HG02678 (cell line): ENCODE measurements around the gene SFTPA2.
"Not testable (repeated sequence)": the region's sequence is repeated elsewhere in the genome, so short reads cannot be mapped to it uniquely, and the experiment has no call there.

ENCODE experiments used
- ATAC-seq: cut with Tn5 transposase; IDR thresholded peaks from one replicate; pipeline ENCODE4 v1.9.1; 2021; ENCODE audit warnings: mild to moderate bottlenecking, moderate library complexity; ENCODE audit not compliant: unreplicated experiment

Gene SFTPA2

GRCh38 chr10:79561257-79561656 is 1.1 kb upstream of the SFTPA2 start:
- ATAC-seq, result no peak

- ATAC-seq, result no peak
These were observed 481 bp downstream of the SFTPA2 start for GRCh38 chr10:79559726-79560125.

GRCh38 chr10:79556961-79557360 is 3.2 kb downstream of the SFTPA2 start:
- ATAC-seq, result not testable (repeated sequence)

- no peak for ATAC-seq
These were observed 4.6 kb downstream of the SFTPA2 start for GRCh38 chr10:79555354-79556309.

- ATAC-seq, result no peak
These were observed 8.1 kb downstream of the SFTPA2 start for GRCh38 chr10:79552143-79552542.

- no peak for ATAC-seq
These were observed 12.2 kb downstream of the SFTPA2 start for GRCh38 chr10:79547973-79548372.

GRCh38 chr10:79547128-79547527 is 13.1 kb downstream of the SFTPA2 start:
- ATAC-seq, result not testable (repeated sequence)

- ATAC-seq, result not testable (repeated sequence)
These were observed 15.1 kb downstream of the SFTPA2 start for GRCh38 chr10:79544926-79545659.

GRCh38 chr10:79544408-79544807 is 15.8 kb downstream of the SFTPA2 start:
- not testable (repeated sequence) for ATAC-seq

GRCh38 chr10:79542626-79543025 is 17.6 kb downstream of the SFTPA2 start:
- no peak for ATAC-seq

- ATAC-seq, result peak; percentile 87
These were observed 19.3 kb downstream of the SFTPA2 start for GRCh38 chr10:79540930-79541329.

GRCh38 chr10:79538311-79538710 is 21.9 kb downstream of the SFTPA2 start:
- ATAC-seq, result not testable (repeated sequence)

- ATAC-seq, result not testable (repeated sequence)
These were observed 26.4 kb downstream of the SFTPA2 start for GRCh38 chr10:79533903-79534175.

- not testable (repeated sequence) for ATAC-seq
These were observed 26.9 kb downstream of the SFTPA2 start for GRCh38 chr10:79533142-79533902.

- not testable (repeated sequence) for ATAC-seq
These were observed 31.9 kb downstream of the SFTPA2 start for GRCh38 chr10:79528261-79528660.

- ATAC-seq, result peak; percentile 92
These were observed 35.0 kb downstream of the SFTPA2 start for GRCh38 chr10:79525049-79525710.

- not testable (repeated sequence) for ATAC-seq
These were observed 36.9 kb downstream of the SFTPA2 start for GRCh38 chr10:79523157-79523853.

GRCh38 chr10:79522464-79522863 is 37.7 kb downstream of the SFTPA2 start:
- ATAC-seq, result not testable (repeated sequence)

- not testable (repeated sequence) for ATAC-seq
These were observed 38.5 kb downstream of the SFTPA2 start for GRCh38 chr10:79521751-79522150.

GRCh38 chr10:79517567-79517966 is 42.6 kb downstream of the SFTPA2 start:
- not testable (repeated sequence) for ATAC-seq
